Skeletal muscle satellite cell (primary cell): Measurements from ENCODE around the gene GET4.
"Not testable (repeated sequence)": the region's sequence is repeated elsewhere in the genome, so short reads cannot be mapped to it uniquely, and the experiment has no call there.

Source experiments
- H3K27me3 ChIP-seq: 2 replicates; pipeline ENCODE4 v1.7.0; 2013; ENCODE audit warnings: low read length; ENCODE audit not compliant: control insufficient read depth, insufficient read depth
- H3K36me3 ChIP-seq: 2 replicates; pipeline ENCODE4 v1.7.0; 2013; ENCODE audit warnings: mild to moderate bottlenecking, control low read depth, low read length; ENCODE audit not compliant: insufficient read depth
- H3K4me1 ChIP-seq: 2 replicates; pipeline ENCODE4 v1.7.0; 2013; ENCODE audit warnings: low read length; ENCODE audit not compliant: control insufficient read depth, insufficient read depth
- H3K4me2 ChIP-seq: 2 replicates; pipeline ENCODE4 v1.7.0; 2013; ENCODE audit warnings: mild to moderate bottlenecking, low read length
- H3K4me3 ChIP-seq: 2 replicates; pipeline ENCODE4 v1.7.0; 2013; ENCODE audit warnings: low read length
- H3K9ac ChIP-seq: 2 replicates; pipeline ENCODE4 v1.7.0; 2013; ENCODE audit warnings: mild to moderate bottlenecking, low read depth, low read length, moderate library complexity
- H3K9me3 ChIP-seq: replicated peaks from 2 replicates; pipeline ENCODE4 v1.7.0; 2013; ENCODE audit warnings: mild to moderate bottlenecking, control low read depth, low read length

Gene GET4

GRCh38 chr7:904847-905246 is 28.5 kb downstream of the GET4 start:
- Histone ChIP-seq H3K27me3 (peaks cover 24% of the 10 kb centered on the region), H3K4me3 (peak overlapping the region; percentile 66), H3K4me1 (peaks cover 30% of the 10 kb centered on the region), H3K4me2 (peak overlapping the region; percentile 76), H3K9me3 (no peaks in the 10 kb centered on the region), H3K9ac (peak overlapping the region; percentile 74), H3K36me3 (no peaks in the 10 kb centered on the region)

GRCh38 chr7:906776-907157 is 30.4 kb downstream of the GET4 start:
- Histone ChIP-seq H3K36me3 (no peaks in the 10 kb centered on the region), H3K9ac (no peak overlapping the region), H3K9me3 (no peaks in the 10 kb centered on the region), H3K4me3 (no peak overlapping the region), H3K4me1 (peaks cover 26% of the 10 kb centered on the region), H3K27me3 (peaks cover 24% of the 10 kb centered on the region), H3K4me2 (no peak overlapping the region)

- Histone ChIP-seq H3K27me3 (peaks cover 24% of the 10 kb centered on the region), H3K4me2 (no peak overlapping the region), H3K36me3 (no peaks in the 10 kb centered on the region), H3K9me3 (no peaks in the 10 kb centered on the region), H3K9ac (no peak overlapping the region), H3K4me3 (no peak overlapping the region), H3K4me1 (peaks cover 26% of the 10 kb centered on the region)
These were observed 31.0 kb downstream of the GET4 start for GRCh38 chr7:907158-907980.

GRCh38 chr7:908159-908581 is 31.8 kb downstream of the GET4 start:
- H3K9ac ChIP-seq: peak overlapping the region; percentile 50
- peaks cover 26% of the 10 kb centered on the region for H3K4me1 ChIP-seq
- H3K4me3 ChIP-seq: no peak overlapping the region
- peak overlapping the region; percentile 74 for H3K4me2 ChIP-seq
- H3K27me3 ChIP-seq: peaks cover 24% of the 10 kb centered on the region
- no peaks in the 10 kb centered on the region for H3K36me3 ChIP-seq
- no peaks in the 10 kb centered on the region for H3K9me3 ChIP-seq

GRCh38 chr7:908591-909357 is 32.4 kb downstream of the GET4 start:
- H3K27me3 ChIP-seq: peaks cover 21% of the 10 kb centered on the region
- peaks cover 23% of the 10 kb centered on the region for H3K4me1 ChIP-seq
- H3K36me3 ChIP-seq, H3K9me3 ChIP-seq: not testable (repeated sequence)
- peak overlapping the region; percentile 50 for H3K9ac ChIP-seq
- peak overlapping the region; percentile 58 for H3K4me3 ChIP-seq
- H3K4me2 ChIP-seq: peak overlapping the region; percentile 74

- Histone ChIP-seq H3K9ac (peak overlapping the region; percentile 51), H3K4me1 (peaks cover 14% of the 10 kb centered on the region), H3K27me3 (peaks cover 13% of the 10 kb centered on the region), H3K4me3 (peak overlapping the region; percentile 59), H3K36me3 (no peaks in the 10 kb centered on the region), H3K9me3 (no peaks in the 10 kb centered on the region), H3K4me2 (peak overlapping the region; percentile 71)
These were observed 33.3 kb downstream of the GET4 start for GRCh38 chr7:909358-910329.

GRCh38 chr7:910441-910861 is 34.1 kb downstream of the GET4 start:
- H3K9me3 ChIP-seq: no peaks in the 10 kb centered on the region
- peaks cover 9% of the 10 kb centered on the region for H3K4me1 ChIP-seq
- no peaks in the 10 kb centered on the region for H3K36me3 ChIP-seq
- peaks cover 5% of the 10 kb centered on the region for H3K27me3 ChIP-seq
- H3K4me2 ChIP-seq: no peak overlapping the region
- H3K4me3 ChIP-seq: no peak overlapping the region
- H3K9ac ChIP-seq: no peak overlapping the region

GRCh38 chr7:910931-911431 is 34.6 kb downstream of the GET4 start:
- Histone ChIP-seq H3K4me2 (no peak overlapping the region), H3K4me3 (no peak overlapping the region), H3K9ac (no peak overlapping the region), H3K4me1 (peaks cover 9% of the 10 kb centered on the region), H3K36me3 (no peaks in the 10 kb centered on the region), H3K9me3 (no peaks in the 10 kb centered on the region), H3K27me3 (peaks cover 6% of the 10 kb centered on the region)

GRCh38 chr7:911791-912480 is 35.6 kb downstream of the GET4 start:
- Histone ChIP-seq H3K4me3 (no peak overlapping the region), H3K4me2 (no peak overlapping the region), H3K9ac (no peak overlapping the region), H3K9me3 (no peaks in the 10 kb centered on the region), H3K36me3 (no peaks in the 10 kb centered on the region), H3K27me3 (peaks cover 9% of the 10 kb centered on the region), H3K4me1 (peaks cover 13% of the 10 kb centered on the region)

GRCh38 chr7:913736-914520 is 37.6 kb downstream of the GET4 start:
- Histone ChIP-seq H3K9me3 (no peaks in the 10 kb centered on the region), H3K4me2 (no peak overlapping the region), H3K4me1 (peaks cover 8% of the 10 kb centered on the region), H3K4me3 (no peak overlapping the region), H3K9ac (no peak overlapping the region), H3K27me3 (peaks cover 6% of the 10 kb centered on the region), H3K36me3 (no peaks in the 10 kb centered on the region)
